ENCODE data around the gene ARHGAP12.

GRCh38 chr10:31885971-31886370 is 42.7 kb downstream of the ARHGAP12 start:
- TF ChIP-seq CTCF (IDR thresholded peaks at IDR 0.05), result no peak
- TF ChIP-seq CREB1 (CRISPR knock-in tag; IDR thresholded peaks at IDR 0.05), result no peak
- no peak for TF ChIP-seq GABPB1 (CRISPR knock-in tag; IDR thresholded peaks at IDR 0.05)
- no peak for TF ChIP-seq ZNF138 (CRISPR knock-in tag; conservative IDR thresholded peaks at IDR 0.05)
- no peak for TF ChIP-seq TEAD4 (CRISPR knock-in tag; IDR thresholded peaks at IDR 0.05)
- TF ChIP-seq ZSCAN18 (CRISPR knock-in tag; IDR thresholded peaks at IDR 0.05), result no peak
